Right lung (tissue), 5 donors: Measurements from ENCODE around the gene NTN5. TPM values are rescaled to one million over a fixed set of nuclear protein-coding genes. Genes with fewer than 3 reads are reported as not detected.
A peak's percentile ranks its signal among the peaks of the same experiment; 100 is the strongest.

ENCODE experiments used
- DNase-seq, 2 donors: peaks; one replicate each; pipeline ENCODE4 v3.0.0-alpha.2; 2013
- polyA plus RNA-seq, 5 donors: library from polyadenylated mRNA; unstranded; fragments of 120-200 nt; gene quantifications; one replicate each; pipeline versions ENCODE4 v1.2.1 to v1.2.3, GENCODE V29; 2013; ENCODE audit warnings: inconsistent platforms in 1 of 5, low replicate concordance in 1 of 5; ENCODE audit not compliant: insufficient read length in 5 of 5, insufficient read depth in 1 of 5

Gene NTN5
- polyA plus RNA-seq, 5 donors, result 0.43 to 2.2 (median 1.5) TPM

- DNase-seq, result no peak
These were observed 43.1 kb downstream of the NTN5 start for GRCh38 chr19:48629599-48630295.

DNA sequence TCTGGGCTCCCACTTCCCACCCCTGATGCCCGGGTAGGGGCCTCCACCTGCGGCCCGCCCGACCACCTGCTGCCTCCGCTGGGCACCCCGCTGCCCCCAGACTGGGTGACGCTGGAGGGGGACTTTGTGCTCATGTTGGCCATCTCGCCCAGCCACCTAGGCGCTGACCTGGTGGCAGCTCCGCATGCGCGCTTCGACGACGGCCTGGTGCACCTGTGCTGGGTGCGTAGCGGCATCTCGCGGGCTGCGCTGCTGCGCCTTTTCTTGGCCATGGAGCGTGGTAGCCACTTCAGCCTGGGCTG, 43.6 kb downstream of the NTN5 start:
- no peak for DNase-seq

- DNase-seq, result no peak
These were observed 44.1 kb downstream of the NTN5 start for GRCh38 chr19:48628486-48629296.

GRCh38 chr19:48627865-48628314, 44.9 kb downstream of the NTN5 start:
- DNase-seq, result no peak

GRCh38 chr19:48627201-48627864, 45.5 kb downstream of the NTN5 start:
- DNase-seq, result no peak

- DNase-seq, result no peak
These were observed 46.9 kb downstream of the NTN5 start for GRCh38 chr19:48625891-48626327.

- no peak for DNase-seq
These were observed 47.8 kb downstream of the NTN5 start for GRCh38 chr19:48624791-48625723.

DNA sequence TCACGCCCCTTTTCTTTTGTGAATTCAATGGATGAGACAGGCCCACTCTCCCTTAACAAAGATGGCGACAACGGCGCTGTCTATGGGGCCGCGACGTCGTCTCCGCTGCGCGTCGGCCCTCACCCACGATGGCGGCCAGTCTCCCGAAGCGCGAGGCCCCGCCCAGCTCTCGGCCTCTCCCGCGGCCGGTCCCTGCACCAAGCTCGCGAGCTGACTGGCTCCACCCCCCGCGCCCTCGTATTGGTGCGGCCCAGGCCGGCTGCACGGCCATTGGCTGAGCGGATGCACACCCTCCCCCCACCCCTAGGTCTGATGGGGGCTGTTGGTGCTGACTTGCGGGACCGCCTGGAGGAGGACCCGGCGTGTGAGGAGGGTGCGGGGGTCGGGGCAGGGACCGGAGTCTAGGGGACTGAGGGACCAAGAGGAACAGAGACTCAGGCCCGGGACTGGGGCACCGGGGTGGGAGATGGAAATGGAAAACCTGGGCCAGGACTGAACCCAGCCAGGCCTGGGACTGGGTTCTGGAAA, 48.7 kb downstream of the NTN5 start:
- peak; percentile 97 to 98 for DNase-seq

- no peak for DNase-seq
These were observed 49.2 kb downstream of the NTN5 start for GRCh38 chr19:48623556-48624066.

DNA sequence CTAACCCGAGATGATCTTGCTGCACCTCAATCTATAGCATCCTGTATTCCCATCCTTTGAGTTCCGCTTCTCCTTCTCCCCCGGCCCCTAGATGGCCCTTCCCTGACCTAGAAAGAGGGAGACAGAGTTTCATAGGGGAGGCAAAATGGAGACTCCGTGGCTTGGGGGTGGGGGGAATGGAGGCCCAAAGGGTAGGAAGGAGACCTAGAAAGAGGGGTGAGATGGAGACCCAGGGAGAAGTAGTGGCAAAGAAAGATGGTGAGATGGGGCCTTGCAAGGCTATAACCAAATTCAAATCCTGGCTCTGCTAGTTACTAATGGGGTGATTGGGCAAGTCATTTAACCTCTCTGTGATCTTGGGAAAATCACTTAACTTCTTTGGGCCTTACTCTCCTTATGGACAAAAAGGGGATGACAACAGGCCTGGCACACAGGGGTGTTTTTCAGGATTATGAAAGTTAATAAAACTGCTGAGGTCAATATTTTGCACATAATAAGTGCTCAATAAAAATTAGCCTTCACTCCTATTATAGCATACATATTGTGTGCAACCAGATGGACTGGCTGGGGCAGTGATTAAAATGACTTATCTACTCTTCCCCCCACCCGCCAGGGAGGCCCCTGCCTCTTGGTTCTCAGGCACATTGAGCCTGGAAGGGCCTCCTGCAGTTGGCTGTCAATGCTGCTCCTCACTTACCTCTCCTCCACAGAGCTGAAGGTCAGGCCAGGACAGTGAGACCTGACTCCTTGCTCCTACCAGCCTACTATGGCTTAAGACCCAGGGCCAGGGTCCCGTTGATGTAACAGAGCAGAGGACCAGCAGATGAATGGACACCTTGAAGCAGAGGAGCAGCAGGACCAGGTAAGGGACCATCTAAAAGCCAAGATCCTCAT, 52.9 kb downstream of the NTN5 start:
- no peak for DNase-seq

GRCh38 chr19:48618916-48619691, 53.7 kb downstream of the NTN5 start, which contains the start of the genes RPL18 and SPHK2:
RPL18 (minus strand) TSS chr19:48619178; CDS start chr19:48619143, 35 bp downstream.
SPHK2 (plus strand) TSS chr19:48619506; CDS start chr19:48620515, 1,009 bp downstream.
- DNase-seq, result peak; percentile 100

DNA sequence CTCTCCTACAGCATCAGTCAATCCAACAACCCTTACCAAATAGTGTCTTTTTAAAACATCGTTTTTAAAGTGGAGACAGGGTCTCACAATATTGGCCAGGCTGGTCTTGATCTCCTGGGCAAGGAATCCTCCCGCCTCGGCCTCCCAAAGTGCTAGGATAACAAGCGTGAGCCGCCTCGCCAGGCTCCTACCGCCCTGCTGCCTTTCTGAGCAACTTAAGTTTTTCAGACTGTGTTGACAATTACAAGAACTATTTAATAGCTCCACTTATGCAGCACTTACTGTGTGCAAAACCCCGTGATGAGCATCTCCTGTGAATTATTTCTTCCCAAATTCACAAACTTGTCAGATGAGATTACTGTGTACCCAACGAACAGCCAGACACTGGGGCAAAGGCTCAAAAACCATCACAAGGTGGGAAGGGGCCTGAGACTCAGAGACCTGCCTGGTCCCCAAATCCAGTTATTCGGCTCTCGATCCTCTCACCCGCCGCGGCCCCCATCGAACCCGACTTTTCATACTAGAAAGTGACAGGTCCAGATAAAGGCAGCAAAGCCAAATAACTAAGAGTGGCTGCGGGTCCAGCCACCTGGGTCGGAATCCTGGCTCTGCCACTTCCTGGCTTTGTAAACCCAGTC, 54.4 kb downstream of the NTN5 start:
- DNase-seq, result no peak

DNA sequence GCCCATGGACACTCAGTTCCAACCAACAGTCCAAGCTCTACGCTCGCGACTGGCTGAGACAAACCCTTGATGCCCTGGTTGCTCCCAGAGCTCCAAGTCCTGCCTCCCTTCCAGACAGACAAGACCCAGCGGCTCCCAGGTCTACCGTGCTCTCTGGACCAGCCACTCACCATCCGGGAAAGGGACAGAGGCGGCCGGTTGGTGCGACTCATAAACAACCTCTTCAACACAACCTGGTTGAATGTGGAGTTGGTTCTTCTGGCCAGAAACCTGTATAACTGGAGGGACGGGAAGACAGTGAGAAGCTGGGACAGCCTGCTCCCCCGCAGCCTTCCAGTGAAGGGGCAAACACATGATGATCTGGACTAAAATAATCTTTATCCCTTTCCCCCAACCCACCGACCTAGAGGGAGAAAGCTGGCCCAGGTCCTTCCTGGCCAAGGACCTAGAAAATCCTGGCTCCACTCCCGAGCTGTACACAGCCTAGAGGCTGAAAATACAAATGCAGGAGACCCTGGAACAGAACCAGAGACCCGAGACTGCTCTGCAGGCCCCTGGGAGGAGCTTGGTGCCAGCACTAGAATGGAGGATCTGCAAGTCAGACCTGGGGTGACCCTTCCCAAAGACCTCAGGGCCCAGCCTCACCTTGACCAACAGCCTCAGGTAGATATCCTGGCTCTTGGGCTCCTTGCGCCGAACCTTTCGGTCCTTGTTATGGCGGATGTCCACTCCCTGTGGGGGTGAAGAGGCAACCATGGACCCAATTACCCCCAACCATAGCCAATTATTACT, 55.5 kb downstream of the NTN5 start:
- DNase-seq, result no peak

DNA sequence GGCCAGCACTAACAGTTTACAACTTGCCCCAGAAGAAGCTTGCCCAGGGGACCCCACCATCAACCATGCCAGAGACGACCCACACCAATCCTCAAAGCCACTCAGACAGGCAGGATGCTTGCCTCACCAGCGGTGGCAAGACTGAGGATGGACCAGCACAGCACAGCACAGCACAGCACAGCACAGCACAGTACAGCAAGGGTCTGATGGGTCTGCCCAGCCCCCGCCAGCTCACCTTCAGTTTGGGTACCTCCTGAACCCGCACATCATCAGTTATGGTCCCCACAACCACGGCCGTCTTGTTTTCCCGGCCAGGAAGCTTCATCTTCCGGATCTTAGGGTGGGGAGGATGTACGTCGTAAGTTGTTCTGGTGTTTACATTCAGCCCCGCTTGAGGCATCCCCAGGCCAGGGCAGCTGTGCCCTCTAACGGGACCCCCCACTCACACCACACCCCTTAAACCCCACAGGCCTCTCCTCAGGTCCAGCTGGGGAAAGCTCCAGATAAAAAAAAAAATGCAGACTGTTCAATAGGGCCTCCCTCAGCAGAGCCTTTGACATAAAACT, 56.2 kb downstream of the NTN5 start:
- DNase-seq, result no peak

DNA sequence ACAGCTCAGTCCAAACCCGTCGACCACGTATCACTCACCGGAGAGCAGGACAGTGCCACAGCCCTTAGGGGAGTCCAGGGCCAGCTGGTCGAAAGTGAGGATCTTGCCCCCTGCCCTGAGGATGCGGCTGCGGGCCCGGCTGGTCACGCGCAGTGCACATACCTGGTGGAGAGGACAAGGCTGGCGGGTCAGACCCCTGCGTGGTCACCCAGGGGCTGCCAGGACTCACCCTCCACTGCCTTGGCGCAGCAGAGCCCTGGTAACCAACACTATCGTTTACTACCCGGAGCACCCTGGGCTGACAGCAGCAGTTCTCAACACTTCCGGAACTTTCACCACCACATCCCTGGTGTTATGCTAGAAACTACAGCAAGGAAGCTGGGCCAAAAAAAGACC, 56.8 kb downstream of the NTN5 start:
- no peak for DNase-seq

DNA sequence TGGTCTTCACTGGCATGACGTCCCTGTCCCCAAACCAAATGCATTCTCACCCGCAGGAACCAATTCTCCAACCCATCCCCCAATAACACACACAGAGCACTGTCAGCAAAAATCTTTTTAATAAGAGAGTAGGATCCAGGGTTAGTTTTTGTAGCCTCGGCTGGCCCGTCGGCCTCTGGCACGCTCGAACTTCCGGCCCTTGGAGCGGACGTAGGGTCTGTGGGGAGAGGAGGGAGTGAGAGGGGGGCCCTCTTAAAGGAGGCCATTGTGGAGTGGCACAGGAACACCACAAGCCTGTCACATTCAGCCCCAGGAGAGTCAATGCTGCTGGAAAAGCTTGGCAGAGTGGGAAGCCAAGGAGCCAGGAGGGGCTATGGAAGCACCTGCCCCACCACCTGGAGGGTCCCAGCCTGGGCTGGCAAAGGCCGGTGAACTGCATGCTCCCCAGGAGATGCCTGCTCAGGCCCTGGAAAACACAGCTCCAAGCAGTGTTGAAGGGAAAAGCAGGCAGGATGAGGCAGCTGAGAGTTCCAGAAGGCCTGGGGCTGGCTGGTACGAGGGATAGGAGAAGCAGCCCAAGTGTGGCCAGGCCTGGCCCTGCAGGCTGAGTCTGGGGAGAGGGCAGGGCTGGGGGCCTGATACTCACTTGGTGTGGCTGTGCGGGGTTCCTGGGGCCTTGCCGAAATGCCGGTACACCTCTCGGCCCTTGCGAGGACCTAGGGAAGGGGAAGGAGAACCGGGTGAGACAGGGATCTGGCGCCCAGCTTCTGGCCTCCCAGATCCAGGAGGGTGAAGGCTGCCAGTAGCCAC, 57.4 kb downstream of the NTN5 start:
- DNase-seq, result no peak
